ENCODE measurements around the gene CSRP3.
"Not testable (repeated sequence)": the region's sequence is repeated elsewhere in the genome, so short reads cannot be mapped to it uniquely, and the experiment has no call there.

Gene CSRP3

GRCh38 chr11:19185036-19185435 is 16.7 kb downstream of the CSRP3 start:
- DNase-seq: no peak

GRCh38 chr11:19183646-19184045 is 18.1 kb downstream of the CSRP3 start:
- DNase-seq: no peak

- DNase-seq: no peak
These were observed 20.1 kb downstream of the CSRP3 start for GRCh38 chr11:19181531-19182261.

GRCh38 chr11:19176629-19177186 is 25.1 kb downstream of the CSRP3 start:
- DNase-seq: no peak

GRCh38 chr11:19173964-19174638 is 27.7 kb downstream of the CSRP3 start:
- DNase-seq: no peak

GRCh38 chr11:19173004-19173689 is 28.6 kb downstream of the CSRP3 start:
- no peak for DNase-seq

GRCh38 chr11:19168090-19168489 is 33.7 kb downstream of the CSRP3 start:
- DNase-seq: no peak

GRCh38 chr11:19164881-19165280 is 36.9 kb downstream of the CSRP3 start:
- DNase-seq: no peak

- DNase-seq: no peak
These were observed 37.4 kb downstream of the CSRP3 start for GRCh38 chr11:19164230-19164855.

GRCh38 chr11:19163617-19164016 is 38.2 kb downstream of the CSRP3 start:
- no peak for DNase-seq

- no peak for DNase-seq
These were observed 38.8 kb downstream of the CSRP3 start for GRCh38 chr11:19162951-19163505.

- DNase-seq: no peak
These were observed 40.1 kb downstream of the CSRP3 start for GRCh38 chr11:19161651-19162050.

GRCh38 chr11:19160847-19161246 is 40.9 kb downstream of the CSRP3 start:
- no peak for DNase-seq

GRCh38 chr11:19156892-19157291 is 44.9 kb downstream of the CSRP3 start:
- no peak for DNase-seq

GRCh38 chr11:19145319-19145718 is 56.5 kb downstream of the CSRP3 start:
- DNase-seq: no peak

- DNase-seq: not testable (repeated sequence)
These were observed 64.9 kb downstream of the CSRP3 start for GRCh38 chr11:19136884-19137283.

- DNase-seq: no peak
These were observed 67.8 kb downstream of the CSRP3 start for GRCh38 chr11:19134004-19134403.

All from DMS79 (cell line).